ENCODE measurements around the gene APOE. TPM values are rescaled to one million over a fixed set of nuclear protein-coding genes. Genes with fewer than 3 reads are reported as not detected.
A peak's percentile ranks its signal among the peaks of the same experiment; 100 is the strongest.

Gene APOE
- total and polyA plus RNA-seq, 2 of the 13 experiments (the other 11 are each of a cell fraction or from before 2014, with no cell fraction given), result 1,328 to 1,470 TPM

DNA sequence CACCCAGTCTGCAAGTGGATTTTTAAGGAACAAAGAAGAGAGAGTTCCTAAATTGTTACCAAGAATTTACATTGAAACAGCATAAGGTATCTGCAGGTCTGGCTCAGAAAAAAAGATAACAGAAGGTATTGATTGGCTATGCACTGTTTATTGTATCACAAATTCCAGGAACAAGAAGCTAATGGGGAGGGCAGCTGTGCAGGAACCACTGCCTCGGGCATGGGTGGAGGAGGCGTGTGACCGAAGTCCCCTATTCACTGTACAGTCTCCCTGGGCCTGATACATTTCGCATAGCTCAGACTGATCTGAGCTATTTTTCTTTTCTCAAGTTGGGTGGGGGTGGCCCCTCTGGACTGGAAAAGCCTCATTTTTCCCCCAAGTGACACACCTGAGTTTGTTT, 47.8 kb upstream of the APOE start (continued):
- peak; percentile 30; the same call in 1 of the 2 replicates for TF ChIP-seq HDAC1 (CRISPR knock-in tag; IDR thresholded peaks at IDR 0.05)
- 0 out of 2 replicates have a peak, but pooled peaks have one; percentile 25 for TF ChIP-seq UBTF (CRISPR knock-in tag; IDR thresholded peaks at IDR 0.05)
- TF ChIP-seq TFAP4 (IDR thresholded peaks at IDR 0.05; ENCODE audit: borderline replicate concordance, low read depth), result peak; percentile 14; the same call in 1 of the 2 replicates
- TF ChIP-seq FOXP4 (CRISPR knock-in tag; IDR thresholded peaks at IDR 0.05), result peak; percentile 34; the same call in 1 of the 2 replicates
- peak; percentile 73 for TF ChIP-seq PAXIP1 (CRISPR knock-in tag; conservative IDR thresholded peaks at IDR 0.05)
- TF ChIP-seq RBFOX2 (IDR thresholded peaks at IDR 0.05; ENCODE audit: low read depth, low read length), result no peak
- TF ChIP-seq HOXA9 (CRISPR knock-in tag; IDR thresholded peaks at IDR 0.05; ENCODE audit: borderline replicate concordance), result no peak
- peak; percentile 21; the same call in 1 of the 2 replicates for TF ChIP-seq HNF4G (IDR thresholded peaks at IDR 0.05; ENCODE audit: borderline replicate concordance, low read depth, low read length)
- no peak; the same call in 1 of the 2 replicates for TF ChIP-seq HNF4G (CRISPR knock-in tag; IDR thresholded peaks at IDR 0.05; ENCODE audit: borderline replicate concordance, low read depth)
- no peak for TF ChIP-seq XBP1 (CRISPR knock-in tag; IDR thresholded peaks at IDR 0.05)
- TF ChIP-seq ZEB1 (IDR thresholded peaks at IDR 0.05; ENCODE audit: insufficient replicate concordance, low read depth), result peak; percentile 34
- TF ChIP-seq KAT2B (IDR thresholded peaks at IDR 0.05; ENCODE audit: borderline replicate concordance, low read depth, low read length), result 0 out of 2 replicates have a peak, but pooled peaks have one; percentile 15
- no peak for TF ChIP-seq SOX13 (IDR thresholded peaks at IDR 0.05)
- TF ChIP-seq SOX13 (CRISPR knock-in tag; conservative IDR thresholded peaks at IDR 0.05 in 1 of 2, IDR thresholded peaks at IDR 0.05 in 1 of 2), result peak in 1 of 2 experiments; percentile 81; a peak in 2 of 4 replicates
- TF ChIP-seq ATF1 (CRISPR knock-in tag; IDR thresholded peaks at IDR 0.05), result no peak
- TF ChIP-seq ZNF737 (CRISPR knock-in tag; IDR thresholded peaks at IDR 0.05; ENCODE audit: borderline replicate concordance), result no peak
- 0 out of 2 replicates have a peak, but pooled peaks have one; percentile 54 for TF ChIP-seq ZSCAN25 (CRISPR knock-in tag; IDR thresholded peaks at IDR 0.05)
- peak; percentile 25; the same call in 1 of the 2 replicates for TF ChIP-seq HDAC2 (CRISPR knock-in tag; IDR thresholded peaks at IDR 0.05)
- TF ChIP-seq GATAD1 (CRISPR knock-in tag; IDR thresholded peaks at IDR 0.05), result 0 out of 2 replicates have a peak, but pooled peaks have one; percentile 16
- TF ChIP-seq MIXL1 (CRISPR knock-in tag; IDR thresholded peaks at IDR 0.05), result peak; percentile 81; the same call in 1 of the 2 replicates
- TF ChIP-seq KDM3A (CRISPR knock-in tag; IDR thresholded peaks at IDR 0.05; ENCODE audit: low read depth), result no peak
- TF ChIP-seq SKI (IDR thresholded peaks at IDR 0.05; ENCODE audit: partially characterized antibody), result no peak

Measured in HepG2 (cell line).